HepG2 (cell line): Measurements from ENCODE around the gene VARS1. TPM values are rescaled to one million over a fixed set of nuclear protein-coding genes. Genes with fewer than 3 reads are reported as not detected.

Source experiments
- AHR ChIP-seq: IDR thresholded peaks from 2 replicates; pipeline ENCODE4 v1.6.1; 2018; ENCODE audit warnings: missing genetic modification reagents, missing compliant biosample characterization
- CCDC6 ChIP-seq: sonication (generic); formaldehyde crosslinking; IDR thresholded peaks from 2 replicates; pipeline ENCODE4 v1.8.1; 2022; ENCODE audit warnings: mild to moderate bottlenecking, missing genetic modification reagents, moderate library complexity
- GABPB1 ChIP-seq: IDR thresholded peaks from 2 replicates; pipeline ENCODE4 v1.6.1; 2016; ENCODE audit warnings: mild to moderate bottlenecking, missing genetic modification reagents, moderate library complexity, missing compliant biosample characterization
- GFI1 ChIP-seq: sonication (generic); formaldehyde crosslinking; IDR thresholded peaks from 2 replicates; pipeline ENCODE4 v1.5.0; 2020; ENCODE audit warnings: missing genetic modification reagents, mild to moderate bottlenecking, borderline replicate concordance
- HIVEP1 ChIP-seq: sonication (generic); formaldehyde crosslinking; IDR thresholded peaks from 2 replicates; pipeline ENCODE4 v1.4.0; 2020; ENCODE audit warnings: mild to moderate bottlenecking, missing genetic modification reagents
- HNF1B ChIP-seq: sonication (generic); formaldehyde crosslinking; IDR thresholded peaks from 2 replicates; pipeline ENCODE4 v1.5.1; 2020; ENCODE audit warnings: mild to moderate bottlenecking, moderate library complexity, missing genetic modification reagents
- MIER2 ChIP-seq: IDR thresholded peaks from 2 replicates; pipeline ENCODE4 v1.6.1; 2016; ENCODE audit warnings: missing biosample characterization, missing genetic modification reagents
- PHF8 ChIP-seq: sonication (generic); formaldehyde crosslinking; IDR thresholded peaks from 2 replicates; pipeline ENCODE4 v1.5.0; 2020; ENCODE audit warnings: missing genetic modification reagents
- REPIN1 ChIP-seq: sonication (generic); formaldehyde crosslinking; IDR thresholded peaks from 2 replicates; pipeline ENCODE4 v1.8.0; 2022; ENCODE audit warnings: missing genetic modification reagents, low read depth, mild to moderate bottlenecking, borderline replicate concordance
- RXRA ChIP-seq: sonication (generic); formaldehyde crosslinking; IDR thresholded peaks from 2 replicates; pipeline ENCODE4 v1.5.1; 2020; ENCODE audit warnings: missing genetic modification reagents
- SNAPC2 ChIP-seq: sonication (generic); formaldehyde crosslinking; IDR thresholded peaks from 2 replicates; pipeline ENCODE4 v1.8.1; 2022; ENCODE audit warnings: mild to moderate bottlenecking, missing genetic modification reagents
- TEAD2 ChIP-seq: sonication (generic); formaldehyde crosslinking; IDR thresholded peaks from 2 replicates; pipeline ENCODE4 v1.9.0; 2021; ENCODE audit warnings: missing genetic modification reagents
- U2AF1 ChIP-seq: fragments of 200-400 bp; formaldehyde crosslinking; optimal IDR thresholded peaks from 2 replicates; pipeline ENCODE3; 2017; ENCODE audit warnings: mild to moderate bottlenecking, low read depth, low read length
- ZBTB8A ChIP-seq: sonication (generic); formaldehyde crosslinking; IDR thresholded peaks from 2 replicates; pipeline ENCODE4 v1.4.0; 2020; ENCODE audit warnings: mild to moderate bottlenecking, low read depth, missing genetic modification reagents, borderline replicate concordance
- ZC3H13 ChIP-seq: sonication (generic); formaldehyde crosslinking; IDR thresholded peaks from 2 replicates; pipeline ENCODE4 v1.8.1; 2023; ENCODE audit warnings: mild to moderate bottlenecking, missing genetic modification reagents, moderate library complexity
- ZNF24 ChIP-seq: fragments of 450-650 bp; IDR thresholded peaks from 2 replicates; pipeline ENCODE4 v1.6.1; 2017; ENCODE audit warnings: antibody characterized with exemption, mild to moderate bottlenecking
- ZNF260 ChIP-seq: sonication (generic); formaldehyde crosslinking; IDR thresholded peaks from 2 replicates; pipeline ENCODE4 v1.4.0; 2020; ENCODE audit warnings: missing genetic modification reagents, low read depth, mild to moderate bottlenecking, borderline replicate concordance
- polyA plus RNA-seq, 8 experiments: library from polyadenylated mRNA; depleted of rRNA in 3 of 8; stranded (reverse) in 7 of 8; unstranded in 1 of 8; fragments of >200 nt; fragmentation: Illumina TruSeq in 4 of 8; extraction: Trizol in 4 of 8; gene quantifications; 2 replicates each; pipeline versions ENCODE4 v1.2.1 to v1.2.3, GENCODE V29; 2011 to 2016; ENCODE audit warnings: low read depth in 4 of 8, missing spikeins in 1 of 8, mixed read lengths in 1 of 8; ENCODE audit not compliant: insufficient read depth in 1 of 8
- total RNA-seq, 5 experiments: library from RNA; depleted of rRNA; stranded (reverse); fragments of >200 nt; fragmentation: Illumina TruSeq; extraction: Trizol; gene quantifications; 2 replicates each; pipeline ENCODE4 v1.2.3, GENCODE V29; 2016; ENCODE audit warnings: low read depth in 1 of 5
- TF ChIP-seq, protein P1 (sequence below), 2 experiments: fragments of 450-650 bp in 1 of 2; sonication (generic) in 1 of 2; formaldehyde crosslinking; IDR thresholded peaks; 2 replicates each; pipeline versions ENCODE4 v1.5.0 to v1.8.0; 2020 to 2022; ENCODE audit warnings: mild to moderate bottlenecking in 1 of 2, missing genetic modification reagents in 1 of 2
- TF ChIP-seq, protein P2 (sequence below): sonication (generic); IDR thresholded peaks from 2 replicates; pipeline ENCODE4 v1.6.1; 2016; ENCODE audit warnings: low read depth, borderline replicate concordance
- TF ChIP-seq, protein P3 (sequence below): sonication (generic); formaldehyde crosslinking; IDR thresholded peaks from 2 replicates; pipeline ENCODE4 v1.9.0; 2022; ENCODE audit warnings: low read depth, missing genetic modification reagents
- TF ChIP-seq, protein P4 (sequence below): IDR thresholded peaks from 2 replicates; pipeline ENCODE4 v1.6.1; 2016; ENCODE audit warnings: missing compliant biosample characterization, missing genetic modification reagents, borderline replicate concordance

The VARS1 gene
- total and polyA plus RNA-seq, 2 of the 13 experiments (the other 11 are each of a cell fraction or from before 2014, with no cell fraction given): 14.7 to 56.1 TPM

DNA sequence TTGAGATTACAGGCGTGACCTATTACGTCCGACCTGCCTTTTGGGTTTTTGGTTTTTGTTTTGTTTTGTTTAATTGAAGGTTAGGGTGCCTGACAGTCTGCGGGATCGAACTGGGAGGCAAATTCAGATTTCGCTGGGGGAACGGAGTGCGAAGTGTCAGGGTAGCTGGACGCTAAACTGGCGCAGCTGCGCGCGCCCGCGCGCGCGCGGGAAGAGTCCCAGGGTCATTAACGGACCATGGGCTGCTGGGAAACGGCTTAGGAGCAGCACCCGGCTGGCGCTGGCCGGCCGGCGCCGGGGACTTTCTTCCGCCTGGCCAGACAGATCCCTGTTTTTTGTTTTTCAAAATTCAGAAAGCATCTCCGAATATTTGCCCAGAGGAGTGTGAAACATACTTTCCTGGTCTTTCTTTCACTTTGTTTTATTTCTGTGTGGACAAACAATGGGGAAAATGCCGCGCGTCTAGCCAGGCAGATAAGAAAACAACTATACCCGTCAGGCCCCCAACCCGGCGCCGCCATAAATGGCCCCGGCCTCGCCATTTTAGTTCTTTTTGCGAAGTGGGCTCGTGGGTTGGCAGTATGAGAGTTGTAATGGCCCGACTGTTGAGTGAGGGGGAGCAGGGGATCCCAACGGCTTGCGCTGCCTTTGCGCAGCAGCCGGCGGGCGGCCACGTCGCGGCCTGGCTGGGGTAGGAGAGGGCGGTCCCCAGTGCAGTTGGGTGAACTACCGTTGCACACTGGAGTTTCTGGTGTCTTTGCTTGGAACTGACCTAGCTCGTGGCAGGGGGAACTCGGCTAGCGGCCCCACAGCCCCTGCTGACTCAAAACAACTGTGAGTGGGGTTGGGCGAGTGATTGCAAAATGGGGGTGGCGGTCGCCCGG lies 39.1 kb upstream of the VARS1 start (continued):
- TF ChIP-seq ZNF24: peak; percentile 40; the same call in 1 of the 2 replicates
- peak; percentile 18 for TF ChIP-seq REPIN1 (CRISPR knock-in tag)
- TF ChIP-seq MIER2 (CRISPR knock-in tag): no peak; the same call in 1 of the 2 replicates
- peak; percentile 76 for TF ChIP-seq HIVEP1
- TF ChIP-seq, protein P1, sequence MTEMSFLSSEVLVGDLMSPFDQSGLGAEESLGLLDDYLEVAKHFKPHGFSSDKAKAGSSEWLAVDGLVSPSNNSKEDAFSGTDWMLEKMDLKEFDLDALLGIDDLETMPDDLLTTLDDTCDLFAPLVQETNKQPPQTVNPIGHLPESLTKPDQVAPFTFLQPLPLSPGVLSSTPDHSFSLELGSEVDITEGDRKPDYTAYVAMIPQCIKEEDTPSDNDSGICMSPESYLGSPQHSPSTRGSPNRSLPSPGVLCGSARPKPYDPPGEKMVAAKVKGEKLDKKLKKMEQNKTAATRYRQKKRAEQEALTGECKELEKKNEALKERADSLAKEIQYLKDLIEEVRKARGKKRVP (CRISPR knock-in tag; IDR thresholded peaks at IDR 0.05): peak in 1 of 2 experiments; percentile 59; a peak in 1 of 4 replicates
- peak; percentile 72 for TF ChIP-seq GABPB1 (CRISPR knock-in tag)
- TF ChIP-seq, protein P2, sequence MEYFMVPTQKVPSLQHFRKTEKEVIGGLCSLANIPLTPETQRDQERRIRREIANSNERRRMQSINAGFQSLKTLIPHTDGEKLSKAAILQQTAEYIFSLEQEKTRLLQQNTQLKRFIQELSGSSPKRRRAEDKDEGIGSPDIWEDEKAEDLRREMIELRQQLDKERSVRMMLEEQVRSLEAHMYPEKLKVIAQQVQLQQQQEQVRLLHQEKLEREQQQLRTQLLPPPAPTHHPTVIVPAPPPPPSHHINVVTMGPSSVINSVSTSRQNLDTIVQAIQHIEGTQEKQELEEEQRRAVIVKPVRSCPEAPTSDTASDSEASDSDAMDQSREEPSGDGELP: peak; percentile 71; the same call in 1 of the 2 replicates
- TF ChIP-seq, protein P3, sequence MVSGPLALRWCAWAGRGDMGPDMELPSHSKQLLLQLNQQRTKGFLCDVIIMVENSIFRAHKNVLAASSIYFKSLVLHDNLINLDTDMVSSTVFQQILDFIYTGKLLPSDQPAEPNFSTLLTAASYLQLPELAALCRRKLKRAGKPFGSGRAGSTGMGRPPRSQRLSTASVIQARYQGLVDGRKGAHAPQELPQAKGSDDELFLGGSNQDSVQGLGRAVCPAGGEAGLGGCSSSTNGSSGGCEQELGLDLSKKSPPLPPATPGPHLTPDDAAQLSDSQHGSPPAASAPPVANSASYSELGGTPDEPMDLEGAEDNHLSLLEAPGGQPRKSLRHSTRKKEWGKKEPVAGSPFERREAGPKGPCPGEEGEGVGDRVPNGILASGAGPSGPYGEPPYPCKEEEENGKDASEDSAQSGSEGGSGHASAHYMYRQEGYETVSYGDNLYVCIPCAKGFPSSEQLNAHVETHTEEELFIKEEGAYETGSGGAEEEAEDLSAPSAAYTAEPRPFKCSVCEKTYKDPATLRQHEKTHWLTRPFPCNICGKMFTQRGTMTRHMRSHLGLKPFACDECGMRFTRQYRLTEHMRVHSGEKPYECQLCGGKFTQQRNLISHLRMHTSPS (CRISPR knock-in tag): no peak; the same call in 1 of the 2 replicates
- TF ChIP-seq HNF1B (CRISPR knock-in tag): peak; percentile 63
- peak; percentile 8; the same call in 1 of the 2 replicates for TF ChIP-seq TEAD2 (CRISPR knock-in tag)
- peak; percentile 66 for TF ChIP-seq SNAPC2 (CRISPR knock-in tag)
- TF ChIP-seq AHR (CRISPR knock-in tag): peak; percentile 59
- TF ChIP-seq ZBTB8A: no peak
- peak; percentile 15; the same call in 1 of the 2 replicates for TF ChIP-seq GFI1 (CRISPR knock-in tag)
- TF ChIP-seq RXRA (CRISPR knock-in tag): peak; percentile 51; the same call in 1 of the 2 replicates
- TF ChIP-seq ZNF260: no peak
- TF ChIP-seq U2AF1: no peak
- TF ChIP-seq, protein P4, sequence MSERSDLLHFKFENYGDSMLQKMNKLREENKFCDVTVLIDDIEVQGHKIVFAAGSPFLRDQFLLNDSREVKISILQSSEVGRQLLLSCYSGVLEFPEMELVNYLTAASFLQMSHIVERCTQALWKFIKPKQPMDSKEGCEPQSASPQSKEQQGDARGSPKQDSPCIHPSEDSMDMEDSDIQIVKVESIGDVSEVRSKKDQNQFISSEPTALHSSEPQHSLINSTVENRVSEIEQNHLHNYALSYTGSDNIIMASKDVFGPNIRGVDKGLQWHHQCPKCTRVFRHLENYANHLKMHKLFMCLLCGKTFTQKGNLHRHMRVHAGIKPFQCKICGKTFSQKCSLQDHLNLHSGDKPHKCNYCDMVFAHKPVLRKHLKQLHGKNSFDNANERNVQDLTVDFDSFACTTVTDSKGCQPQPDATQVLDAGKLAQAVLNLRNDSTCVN (CRISPR knock-in tag): no peak
- TF ChIP-seq CCDC6 (CRISPR knock-in tag): no peak; the same call in 1 of the 2 replicates
- TF ChIP-seq PHF8: peak; percentile 86
- TF ChIP-seq ZC3H13 (CRISPR knock-in tag): peak; percentile 80
